Mesenchymal stem cell (in vitro differentiated cells and primary cell): ENCODE results near the gene EPM2AIP1.

Experiments
- DNase-seq: peaks from one replicate; pipeline ENCODE4 v3.0.0-alpha.2; 2013
- H2AFZ ChIP-seq: one replicate; pipeline ENCODE4 v1.6.1; 2013; ENCODE audit warnings: low read depth, mild to moderate bottlenecking, control low read depth, inconsistent platforms, low read length, moderate library complexity
- H2AK5ac ChIP-seq: 2 replicates; pipeline ENCODE4 v1.6.1; 2013; ENCODE audit warnings: low read length, moderate library complexity, mild to moderate bottlenecking, inconsistent platforms; ENCODE audit not compliant: severe bottlenecking
- H2BK120ac ChIP-seq: one replicate; pipeline ENCODE4 v1.6.1; 2013; ENCODE audit warnings: low read depth, mild to moderate bottlenecking, inconsistent platforms, low read length, moderate library complexity
- H2BK12ac ChIP-seq, 2 experiments: one replicate each; pipeline ENCODE4 v1.6.1; 2013; ENCODE audit warnings: inconsistent platforms in 2 of 2, low read length in 2 of 2, mild to moderate bottlenecking in 2 of 2, moderate library complexity in 2 of 2, control low read depth in 1 of 2
- H2BK15ac ChIP-seq: one replicate; pipeline ENCODE4 v1.6.1; 2013; ENCODE audit warnings: mild to moderate bottlenecking, low read depth, inconsistent platforms; ENCODE audit not compliant: poor library complexity, severe bottlenecking
- H2BK5ac ChIP-seq: 2 replicates; pipeline ENCODE4 v1.6.1; 2013; ENCODE audit warnings: low read depth, mild to moderate bottlenecking, low read length, control low read depth, inconsistent platforms; ENCODE audit not compliant: poor library complexity, severe bottlenecking
- H3K14ac ChIP-seq, 2 experiments: one replicate each; pipeline ENCODE4 v1.6.1; 2013; ENCODE audit warnings: inconsistent platforms in 2 of 2, low read length in 2 of 2, control low read depth in 1 of 2, mild to moderate bottlenecking in 1 of 2, moderate library complexity in 1 of 2
- H3K18ac ChIP-seq, 2 experiments: one replicate each; pipeline ENCODE4 v1.6.1; 2013; ENCODE audit warnings: inconsistent platforms in 2 of 2, low read length in 2 of 2, control low read depth in 1 of 2, low read depth in 1 of 2, mild to moderate bottlenecking in 1 of 2
- H3K23ac ChIP-seq, 2 experiments: one replicate each; pipeline ENCODE4 v1.6.1; 2013; ENCODE audit warnings: inconsistent platforms in 2 of 2, low read length in 2 of 2, mild to moderate bottlenecking in 2 of 2, moderate library complexity in 2 of 2, control low read depth in 1 of 2
- H3K27ac ChIP-seq: 2 replicates; pipeline ENCODE4 v1.5.1; 2013; ENCODE audit warnings: mild to moderate bottlenecking, moderate library complexity, low read length, control low read depth, inconsistent platforms; ENCODE audit not compliant: poor library complexity, severe bottlenecking
- H3K27me3 ChIP-seq, 2 experiments: 2 replicates each; pipeline versions ENCODE4 v1.6.1 to v1.7.0; 2013; ENCODE audit warnings: low read length in 2 of 2, mild to moderate bottlenecking in 2 of 2, moderate library complexity in 2 of 2, control low read depth in 1 of 2, inconsistent platforms in 1 of 2; ENCODE audit not compliant: control insufficient read depth in 1 of 2, insufficient read depth in 1 of 2
- H3K36me3 ChIP-seq, 2 experiments: 2 replicates each; pipeline versions ENCODE4 v1.6.1 to v1.7.0; 2013; ENCODE audit warnings: low read length in 2 of 2, control low read depth in 1 of 2, inconsistent platforms in 1 of 2, low read depth in 1 of 2, mild to moderate bottlenecking in 1 of 2; ENCODE audit not compliant: insufficient read depth in 2 of 2, control insufficient read depth in 1 of 2
- H3K4ac ChIP-seq, 2 experiments: one replicate each; pipeline ENCODE4 v1.6.1; 2013; ENCODE audit warnings: inconsistent platforms in 2 of 2, low read length in 2 of 2, mild to moderate bottlenecking in 2 of 2, moderate library complexity in 2 of 2, control low read depth in 1 of 2, low read depth in 1 of 2
- H3K4me1 ChIP-seq: 2 replicates; pipeline ENCODE4 v1.6.1; 2013; ENCODE audit warnings: low read depth, low read length, control low read depth; ENCODE audit not compliant: control insufficient read depth, insufficient read depth
- H3K4me2 ChIP-seq: 2 replicates; pipeline ENCODE4 v1.6.1; 2013; ENCODE audit warnings: low read length, mild to moderate bottlenecking, inconsistent platforms; ENCODE audit not compliant: poor library complexity, severe bottlenecking
- H3K4me3 ChIP-seq, 2 experiments: 2 replicates each; pipeline versions ENCODE4 v1.5.1 to v1.7.0; 2013; ENCODE audit warnings: low read length in 2 of 2, mild to moderate bottlenecking in 2 of 2, control low read depth in 1 of 2, low read depth in 1 of 2; ENCODE audit not compliant: insufficient read depth in 1 of 2
- H3K79me1 ChIP-seq: replicated peaks from 2 replicates; pipeline ENCODE4 v1.6.1; 2013; ENCODE audit warnings: mild to moderate bottlenecking, control low read depth, low read length, inconsistent platforms; ENCODE audit not compliant: poor library complexity, severe bottlenecking
- H3K9ac ChIP-seq: 2 replicates; pipeline ENCODE4 v1.7.0; 2013; ENCODE audit warnings: mild to moderate bottlenecking, low read length, moderate library complexity
- H3K9me3 ChIP-seq: 2 replicates; pipeline ENCODE4 v1.7.0; 2013; ENCODE audit warnings: mild to moderate bottlenecking, low read length; ENCODE audit not compliant: control insufficient read depth
- H4K8ac ChIP-seq: one replicate; pipeline ENCODE4 v1.6.1; 2013; ENCODE audit warnings: inconsistent platforms, mild to moderate bottlenecking, low read length, moderate library complexity
- H4K91ac ChIP-seq: one replicate; pipeline ENCODE4 v1.6.1; 2013; ENCODE audit warnings: mild to moderate bottlenecking, low read length, inconsistent platforms
- WGBS: methylation state at CpG from one replicate; pipeline ENCODE4 v1.1.7; 2013; ENCODE audit warnings: mixed read lengths; 5-methylcytosine and 5-hydroxymethylcytosine counted together

Gene EPM2AIP1

GRCh38 chr3:37017683-37018082 is 24.8 kb upstream of the EPM2AIP1 start:
- no peak overlapping the region for H3K4me2 ChIP-seq
- DNase-seq = no peak
- H2BK120ac ChIP-seq = no peak overlapping the region
- H2BK15ac ChIP-seq = no peak overlapping the region
- H4K8ac ChIP-seq = no peak overlapping the region
- H2BK5ac ChIP-seq = no peak overlapping the region
- H3K23ac ChIP-seq = no peak overlapping the region
- no peak overlapping the region for H4K91ac ChIP-seq
- H3K14ac ChIP-seq = no peak overlapping the region
- H3K27ac ChIP-seq = no peak overlapping the region
- no peaks in the 10 kb centered on the region for H3K27me3 ChIP-seq
- WGBS = 92% methylated on average over 2 of the region's 3 CpGs
- no peaks in the 10 kb centered on the region for H3K4me1 ChIP-seq
- H3K4me3 ChIP-seq = no peak overlapping the region
- no peak overlapping the region for H3K4ac ChIP-seq
- H2AFZ ChIP-seq = no peak overlapping the region
- no peaks in the 10 kb centered on the region for H3K9me3 ChIP-seq
- no peak overlapping the region for H3K9ac ChIP-seq
- no peak overlapping the region for H3K18ac ChIP-seq
- peaks cover 13% of the 10 kb centered on the region for H3K79me1 ChIP-seq
- H2BK12ac ChIP-seq = no peak overlapping the region
- H3K36me3 ChIP-seq = peaks cover 36 to 87% of the 10 kb centered on the region in 2 experiments
- H2AK5ac ChIP-seq = no peak overlapping the region

GRCh38 chr3:37016903-37017302 is 24.0 kb upstream of the EPM2AIP1 start:
- Histone ChIP-seq H3K14ac (no peak overlapping the region), H2BK12ac (no peak overlapping the region), H3K18ac (no peak overlapping the region), H3K4me2 (no peak overlapping the region), H3K27me3 (no peaks in the 10 kb centered on the region), H4K91ac (no peak overlapping the region), H3K27ac (no peak overlapping the region), H2BK5ac (no peak overlapping the region), H3K9ac (no peak overlapping the region), H3K9me3 (no peaks in the 10 kb centered on the region), H3K23ac (no peak overlapping the region), H3K4me3 (no peak overlapping the region), H4K8ac (no peak overlapping the region), H2BK120ac (no peak overlapping the region), H3K79me1 (peaks cover 13% of the 10 kb centered on the region), H3K4ac (no peak overlapping the region), H3K4me1 (no peaks in the 10 kb centered on the region), H3K36me3 (peaks cover 32 to 87% of the 10 kb centered on the region in 2 experiments), H2AK5ac (no peak overlapping the region), H2BK15ac (no peak overlapping the region), H2AFZ (no peak overlapping the region)
- 98% methylated on average over 8 of the region's 8 CpGs for WGBS
- DNase-seq = no peak

- no peak overlapping the region for H2AFZ ChIP-seq
- H3K14ac ChIP-seq = no peak overlapping the region
- H3K4me1 ChIP-seq = no peaks in the 10 kb centered on the region
- H3K9me3 ChIP-seq = no peaks in the 10 kb centered on the region
- H4K91ac ChIP-seq = no peak overlapping the region
- no peak overlapping the region for H3K18ac ChIP-seq
- H3K36me3 ChIP-seq = peaks cover 23 to 84% of the 10 kb centered on the region in 2 experiments
- WGBS = 98% methylated on average over 5 of the region's 5 CpGs
- no peak overlapping the region for H2BK12ac ChIP-seq
- H3K27ac ChIP-seq = no peak overlapping the region
- H3K27me3 ChIP-seq = no peaks in the 10 kb centered on the region
- no peak overlapping the region for H2BK5ac ChIP-seq
- no peak overlapping the region for H2BK120ac ChIP-seq
- no peak overlapping the region for H3K23ac ChIP-seq
- no peak overlapping the region for H2BK15ac ChIP-seq
- no peak overlapping the region for H3K4me3 ChIP-seq
- H3K4ac ChIP-seq = no peak overlapping the region
- no peak overlapping the region for H4K8ac ChIP-seq
- H3K4me2 ChIP-seq = no peak overlapping the region
- DNase-seq = no peak
- H3K79me1 ChIP-seq = peaks cover 7% of the 10 kb centered on the region
- H3K9ac ChIP-seq = no peak overlapping the region
- no peak overlapping the region for H2AK5ac ChIP-seq
These were observed 22.7 kb upstream of the EPM2AIP1 start for GRCh38 chr3:37015642-37016041.

GRCh38 chr3:37014620-37015019 is 21.7 kb upstream of the EPM2AIP1 start:
- H4K91ac ChIP-seq = no peak overlapping the region
- H2BK15ac ChIP-seq = no peak overlapping the region
- no peak for DNase-seq
- H3K18ac ChIP-seq = no peak overlapping the region
- no peaks in the 10 kb centered on the region for H3K27me3 ChIP-seq
- no peaks in the 10 kb centered on the region for H3K4me1 ChIP-seq
- no peak overlapping the region for H4K8ac ChIP-seq
- H3K27ac ChIP-seq = no peak overlapping the region
- peaks cover 17 to 75% of the 10 kb centered on the region in 2 experiments for H3K36me3 ChIP-seq
- no peak overlapping the region for H3K23ac ChIP-seq
- no peak overlapping the region for H2AK5ac ChIP-seq
- no peak overlapping the region for H3K14ac ChIP-seq
- peaks cover 7% of the 10 kb centered on the region for H3K79me1 ChIP-seq
- H3K4me3 ChIP-seq = no peak overlapping the region
- H2BK120ac ChIP-seq = no peak overlapping the region
- H3K9me3 ChIP-seq = no peaks in the 10 kb centered on the region
- 92% methylated on average over 2 of the region's 2 CpGs for WGBS
- H3K4ac ChIP-seq = no peak overlapping the region
- no peak overlapping the region for H2BK12ac ChIP-seq
- H3K4me2 ChIP-seq = no peak overlapping the region
- no peak overlapping the region for H2BK5ac ChIP-seq
- H3K9ac ChIP-seq = no peak overlapping the region
- H2AFZ ChIP-seq = no peak overlapping the region
